Transverse colon (tissue), 4 donors: ENCODE measurements around the gene ADAM12. TPM values are rescaled to one million over a fixed set of nuclear protein-coding genes. Genes with fewer than 3 reads are reported as not detected.

Source experiments
- DNase-seq: peaks from one replicate; pipeline ENCODE4 v3.0.0-alpha.2; 2019
- H3K27ac ChIP-seq, 4 donors: fragments of 200-600 bp; sonication (generic); 2 replicates each; pipeline ENCODE4 v1.5.1; 2016 to 2018; ENCODE audit warnings: inconsistent platforms in 4 of 4
- H3K27me3 ChIP-seq: fragments of 200-600 bp; sonication (generic); 2 replicates; pipeline ENCODE4 v1.5.1; 2017; ENCODE audit warnings: inconsistent platforms
- H3K36me3 ChIP-seq, 4 donors: fragments of 200-600 bp; sonication (generic); 2 replicates each; pipeline ENCODE4 v1.5.1; 2017 to 2019; ENCODE audit warnings: inconsistent platforms in 4 of 4
- H3K4me1 ChIP-seq, 4 donors: fragments of 200-600 bp; sonication (generic); 2 replicates each; pipeline ENCODE4 v1.5.1; 2017 to 2020; ENCODE audit warnings: inconsistent platforms in 4 of 4
- H3K4me3 ChIP-seq, 4 donors: fragments of 200-600 bp; sonication (generic); 1 replicate in 1 of 4; 2 replicates in 3 of 4; pipeline versions ENCODE4 v1.5.1 to v1.6.1; 2017 to 2019; ENCODE audit warnings: inconsistent platforms in 4 of 4
- H3K9me3 ChIP-seq, 2 donors: fragments of 200-600 bp; sonication (generic); 2 replicates each; pipeline ENCODE4 v1.5.1; 2017 to 2019; ENCODE audit warnings: inconsistent platforms in 2 of 2
- EP300 ChIP-seq: sonication (generic); formaldehyde crosslinking; IDR thresholded peaks from one replicate; pipeline ENCODE4 v1.6.1; 2017; ENCODE audit warnings: antibody characterized with exemption, low read depth
- POLR2A ChIP-seq: fragments of 450-650 bp; IDR thresholded peaks from one replicate; pipeline ENCODE4 v1.6.1; 2016; ENCODE audit warnings: antibody characterized with exemption, mild to moderate bottlenecking, moderate library complexity
- POLR2AphosphoS5 ChIP-seq, 3 donors: sonication (generic); formaldehyde crosslinking; IDR thresholded peaks; one replicate each; pipeline ENCODE4 v1.6.1; 2016; ENCODE audit warnings: antibody characterized with exemption in 3 of 3
- WGBS, 2 donors: methylation state at CpG; one replicate each; pipeline ENCODE4 v1.1.5; 2018; ENCODE audit warnings: low coverage in 1 of 2; 5-methylcytosine and 5-hydroxymethylcytosine counted together
- in situ Hi-C, 4 donors: fragments of 200-750 bp; cut with MboI; loops; one replicate each; pipeline versions ENCODE4 v1.15.0 to v1.15.1; 2017; ENCODE audit warnings: low sequenced_read_pairs in 3 of 4, low pct_ligation_motif_present in 1 of 4, low pct_unique_long_range_greater_than_20kb in 1 of 4
- intact Hi-C: fragments of 100-400 bp; cut with DNase I; formaldehyde crosslinking; loops from one replicate; pipeline ENCODE4 v1.15.1; 2023; ENCODE audit warnings: low total_unique reads
- total RNA-seq, 4 donors: library from RNA; depleted of rRNA; stranded (reverse); fragments of >200 nt; gene quantifications; one replicate each; pipeline ENCODE4 v1.1.0, GENCODE V29; 2016
- TF ChIP-seq, protein P1 (sequence below), 5 experiments: fragments of 200-600 bp in 3 of 5; fragments of 450-650 bp in 2 of 5; sonication (generic) in 3 of 5; IDR thresholded peaks; 1 replicate in 2 of 5; 2 replicates in 3 of 5; pipeline ENCODE4 v1.5.1; 2016 to 2017; ENCODE audit warnings: antibody characterized with exemption in 5 of 5, inconsistent platforms in 3 of 5, mild to moderate bottlenecking in 2 of 5, moderate library complexity in 1 of 5

Gene ADAM12
- total RNA-seq, 4 donors from 2014 or later, result 0.14 to 2.2 (median 1.1) TPM; not detected in 1

DNA sequence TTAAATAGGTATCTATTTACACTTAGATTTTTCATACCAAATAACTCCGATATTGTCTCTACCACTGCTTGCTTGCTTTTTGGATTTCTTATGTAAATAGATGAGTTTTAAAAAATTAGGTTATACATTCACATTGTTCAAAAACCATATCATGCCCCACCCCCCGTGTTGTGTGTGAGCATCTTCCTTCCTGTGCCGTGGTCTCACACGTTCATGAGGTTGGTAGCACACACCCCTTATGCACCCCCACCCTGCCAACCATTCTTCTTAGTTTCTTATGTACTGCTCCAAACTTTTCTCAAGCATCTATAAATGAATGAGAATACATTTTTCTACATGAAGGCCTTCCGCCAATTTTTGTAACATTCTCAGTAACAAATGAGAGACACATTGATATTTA lies 376.3 kb downstream of the ADAM12 start:
- in situ Hi-C loops, result no loop called here
- Histone ChIP-seq H3K27ac (no peak overlapping the region), H3K4me3 (no peak overlapping the region), H3K4me1 (no peaks in the 10 kb centered on the region), H3K36me3 (no peaks in the 10 kb centered on the region), H3K9me3 (no peaks in the 10 kb centered on the region), H3K27me3 (no peaks in the 10 kb centered on the region)
- intact Hi-C loops, result no loop called here
- WGBS, 2 donors, result 81 to 83% methylated on average over 5 of the region's 5 CpGs
- DNase-seq, result no peak
- no peak for TF ChIP-seq POLR2A
- no peak for TF ChIP-seq EP300
- TF ChIP-seq, protein P1, sequence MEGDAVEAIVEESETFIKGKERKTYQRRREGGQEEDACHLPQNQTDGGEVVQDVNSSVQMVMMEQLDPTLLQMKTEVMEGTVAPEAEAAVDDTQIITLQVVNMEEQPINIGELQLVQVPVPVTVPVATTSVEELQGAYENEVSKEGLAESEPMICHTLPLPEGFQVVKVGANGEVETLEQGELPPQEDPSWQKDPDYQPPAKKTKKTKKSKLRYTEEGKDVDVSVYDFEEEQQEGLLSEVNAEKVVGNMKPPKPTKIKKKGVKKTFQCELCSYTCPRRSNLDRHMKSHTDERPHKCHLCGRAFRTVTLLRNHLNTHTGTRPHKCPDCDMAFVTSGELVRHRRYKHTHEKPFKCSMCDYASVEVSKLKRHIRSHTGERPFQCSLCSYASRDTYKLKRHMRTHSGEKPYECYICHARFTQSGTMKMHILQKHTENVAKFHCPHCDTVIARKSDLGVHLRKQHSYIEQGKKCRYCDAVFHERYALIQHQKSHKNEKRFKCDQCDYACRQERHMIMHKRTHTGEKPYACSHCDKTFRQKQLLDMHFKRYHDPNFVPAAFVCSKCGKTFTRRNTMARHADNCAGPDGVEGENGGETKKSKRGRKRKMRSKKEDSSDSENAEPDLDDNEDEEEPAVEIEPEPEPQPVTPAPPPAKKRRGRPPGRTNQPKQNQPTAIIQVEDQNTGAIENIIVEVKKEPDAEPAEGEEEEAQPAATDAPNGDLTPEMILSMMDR (IDR thresholded peaks at IDR 0.05), result no peak
- TF ChIP-seq POLR2AphosphoS5 (IDR thresholded peaks at IDR 0.05), result no peak

- intact Hi-C loops (no loop called here), in situ Hi-C loops (no loop called here)
- DNase-seq, result no peak
- Histone ChIP-seq H3K27ac (no peak overlapping the region), H3K4me1 (no peaks in the 10 kb centered on the region), H3K9me3 (no peaks in the 10 kb centered on the region), H3K27me3 (no peaks in the 10 kb centered on the region), H3K4me3 (no peak overlapping the region), H3K36me3 (no peaks in the 10 kb centered on the region)
- 80 to 97% methylated on average over 1 to 7 of the region's 7 CpGs for WGBS, 2 donors
- no peak for TF ChIP-seq POLR2AphosphoS5 (IDR thresholded peaks at IDR 0.05)
- TF ChIP-seq, protein P1 (IDR thresholded peaks at IDR 0.05), result no peak
- no peak for TF ChIP-seq POLR2A
- TF ChIP-seq EP300, result no peak
Observed at GRCh38 chr10:126009650-126010049, 378.6 kb downstream of the ADAM12 start.

GRCh38 chr10:126006906-126007305 lies 381.4 kb downstream of the ADAM12 start:
- Histone ChIP-seq H3K27me3 (no peaks in the 10 kb centered on the region), H3K4me1 (no peaks in the 10 kb centered on the region), H3K4me3 (no peak overlapping the region), H3K27ac (no peak overlapping the region), H3K36me3 (no peaks in the 10 kb centered on the region), H3K9me3 (no peaks in the 10 kb centered on the region)
- no peak for TF ChIP-seq POLR2A
- TF ChIP-seq POLR2AphosphoS5 (IDR thresholded peaks at IDR 0.05), result no peak
- TF ChIP-seq EP300, result no peak
- TF ChIP-seq, protein P1 (IDR thresholded peaks at IDR 0.05), result no peak
- intact Hi-C loops (no loop called here), in situ Hi-C loops (no loop called here)
- DNase-seq, result no peak
- 73 to 88% methylated on average over 1 to 2 of the region's 2 CpGs for WGBS, 2 donors

- Histone ChIP-seq H3K27ac (no peak overlapping the region), H3K9me3 (no peaks in the 10 kb centered on the region), H3K36me3 (no peaks in the 10 kb centered on the region), H3K4me3 (no peak overlapping the region), H3K27me3 (no peaks in the 10 kb centered on the region), H3K4me1 (no peaks in the 10 kb centered on the region)
- intact Hi-C loops, result no loop called here
- WGBS, 2 donors, result 86 to 94% methylated on average over 2 to 5 of the region's 5 CpGs
- no peak for TF ChIP-seq EP300
- no peak for TF ChIP-seq POLR2A
- TF ChIP-seq POLR2AphosphoS5 (IDR thresholded peaks at IDR 0.05), result no peak
- TF ChIP-seq, protein P1 (IDR thresholded peaks at IDR 0.05), result no peak
- no peak for DNase-seq
- in situ Hi-C loops, result no loop called here
Observed at GRCh38 chr10:126006264-126006663, 382.0 kb downstream of the ADAM12 start.
